Epithelial cell of esophagus (primary cell): ENCODE measurements around the gene NUP210.
A peak's percentile ranks its signal among the peaks of the same experiment; 100 is the strongest.

Experiments
- DNase-seq: peaks from one replicate; pipeline ENCODE4 v3.0.0; 2010; ENCODE audit warnings: low read depth
- H3K4me3 ChIP-seq: 2 replicates; pipeline ENCODE4 v1.5.1; 2011; ENCODE audit warnings: mild to moderate bottlenecking, low read length, control low read depth
- TF ChIP-seq, protein P1 (sequence below): IDR thresholded peaks from 2 replicates; pipeline ENCODE4 v1.5.1; 2011; ENCODE audit warnings: low read depth, mild to moderate bottlenecking, low read length, control low read depth, inconsistent platforms; ENCODE audit not compliant: insufficient read depth; ENCODE audit errors: missing control alignments

Gene NUP210

GRCh38 chr3:13277860-13278531 is 142.1 kb downstream of the NUP210 start:
- TF ChIP-seq, protein P1, sequence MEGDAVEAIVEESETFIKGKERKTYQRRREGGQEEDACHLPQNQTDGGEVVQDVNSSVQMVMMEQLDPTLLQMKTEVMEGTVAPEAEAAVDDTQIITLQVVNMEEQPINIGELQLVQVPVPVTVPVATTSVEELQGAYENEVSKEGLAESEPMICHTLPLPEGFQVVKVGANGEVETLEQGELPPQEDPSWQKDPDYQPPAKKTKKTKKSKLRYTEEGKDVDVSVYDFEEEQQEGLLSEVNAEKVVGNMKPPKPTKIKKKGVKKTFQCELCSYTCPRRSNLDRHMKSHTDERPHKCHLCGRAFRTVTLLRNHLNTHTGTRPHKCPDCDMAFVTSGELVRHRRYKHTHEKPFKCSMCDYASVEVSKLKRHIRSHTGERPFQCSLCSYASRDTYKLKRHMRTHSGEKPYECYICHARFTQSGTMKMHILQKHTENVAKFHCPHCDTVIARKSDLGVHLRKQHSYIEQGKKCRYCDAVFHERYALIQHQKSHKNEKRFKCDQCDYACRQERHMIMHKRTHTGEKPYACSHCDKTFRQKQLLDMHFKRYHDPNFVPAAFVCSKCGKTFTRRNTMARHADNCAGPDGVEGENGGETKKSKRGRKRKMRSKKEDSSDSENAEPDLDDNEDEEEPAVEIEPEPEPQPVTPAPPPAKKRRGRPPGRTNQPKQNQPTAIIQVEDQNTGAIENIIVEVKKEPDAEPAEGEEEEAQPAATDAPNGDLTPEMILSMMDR = no peak
- peak; percentile 15 for DNase-seq
- H3K4me3 ChIP-seq = no peak overlapping the region

GRCh38 chr3:13277196-13277813 is 142.8 kb downstream of the NUP210 start:
- no peak for DNase-seq
- TF ChIP-seq, protein P1 = no peak
- no peak overlapping the region for H3K4me3 ChIP-seq

DNA sequence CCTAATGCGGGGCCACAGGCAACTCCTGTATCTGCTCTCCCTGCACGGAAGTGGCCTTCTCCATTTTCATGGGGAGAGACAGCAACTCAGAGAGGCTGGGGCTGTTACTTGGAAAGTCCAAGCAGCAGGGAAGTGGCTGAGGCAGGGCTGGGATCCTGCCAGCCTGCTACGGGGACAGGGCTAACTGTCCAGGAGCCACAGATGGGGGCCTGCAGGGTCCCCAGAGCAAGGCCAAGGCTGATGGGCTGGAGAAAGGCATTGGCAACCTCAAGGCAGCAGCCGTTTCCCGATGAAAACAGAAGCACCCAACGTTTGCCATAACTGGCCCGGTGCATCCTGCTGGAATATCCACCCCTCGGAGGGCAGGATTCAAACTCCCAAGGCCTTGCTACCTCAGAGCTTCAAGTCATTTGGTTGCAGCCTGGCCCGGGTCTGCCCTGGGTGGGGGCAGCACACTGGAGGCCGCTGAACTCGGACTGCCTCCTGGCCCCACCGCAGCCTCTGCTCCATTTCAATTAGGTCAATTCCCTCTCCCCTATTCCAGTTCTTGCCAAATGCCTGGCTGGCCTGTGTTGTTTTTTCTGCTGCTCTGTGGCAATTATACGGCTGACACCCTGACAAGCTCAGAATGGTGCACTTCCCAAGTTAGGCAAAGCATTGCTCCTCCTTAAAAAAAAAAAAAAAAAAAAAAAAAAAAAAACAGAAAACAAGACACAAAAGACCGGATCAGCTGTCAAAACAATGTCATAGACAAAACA is 143.5 kb downstream of the NUP210 start:
- no peak overlapping the region for H3K4me3 ChIP-seq
- TF ChIP-seq, protein P1 = no peak
- DNase-seq = no peak

GRCh38 chr3:13275376-13276005 is 144.6 kb downstream of the NUP210 start:
- no peak overlapping the region for H3K4me3 ChIP-seq
- TF ChIP-seq, protein P1 = no peak
- DNase-seq = no peak

DNA sequence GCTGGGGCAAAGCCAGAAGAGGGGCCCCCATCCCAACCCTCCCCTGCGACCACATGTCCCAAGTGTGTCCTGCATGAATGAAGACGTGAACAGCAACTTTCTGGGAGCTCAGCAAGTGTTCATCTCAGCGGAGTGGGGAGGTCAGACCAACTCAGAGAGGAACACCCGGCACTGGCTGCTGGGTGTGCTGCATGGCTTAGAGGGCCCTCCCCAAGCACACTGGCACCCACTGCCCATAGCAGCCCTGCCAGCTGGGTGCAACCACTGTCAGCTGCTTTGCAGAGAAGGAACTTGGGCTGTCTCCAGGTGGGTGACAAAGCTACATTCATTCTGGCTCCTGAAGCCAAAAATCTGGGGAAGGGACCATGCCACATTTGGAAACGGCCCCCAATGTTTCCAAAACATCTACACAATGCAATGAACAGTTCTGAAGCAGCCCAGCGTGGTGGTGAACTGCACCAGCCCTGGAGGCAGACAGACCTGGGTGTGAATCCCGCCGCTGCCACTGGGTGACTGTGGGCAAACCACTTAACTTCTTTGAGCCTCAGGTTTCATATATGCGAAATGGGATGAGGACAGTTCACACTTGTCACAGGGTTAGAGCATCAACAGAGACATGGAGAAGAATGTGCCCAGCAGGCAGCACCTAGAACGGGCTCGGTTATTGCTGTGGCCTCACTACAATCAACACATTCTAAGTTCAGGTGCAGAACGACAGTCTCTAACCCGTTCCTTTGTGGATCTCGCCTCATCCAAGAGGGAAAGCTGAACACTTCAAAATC is 145.4 kb downstream of the NUP210 start:
- no peak for DNase-seq
- H3K4me3 ChIP-seq = no peak overlapping the region
- TF ChIP-seq, protein P1 = no peak

- no peak overlapping the region for H3K4me3 ChIP-seq
- TF ChIP-seq, protein P1 = no peak
- DNase-seq = no peak
Measured at GRCh38 chr3:13274125-13274524, 146.0 kb downstream of the NUP210 start.
